Progenitor cell of endocrine pancreas (in vitro differentiated cells): ENCODE data around the gene SMIM5. TPM values are rescaled to one million over a fixed set of nuclear protein-coding genes. Genes with fewer than 3 reads are reported as not detected.

Experiments used
- DNase-seq: peaks from one replicate; pipeline ENCODE4 v3.0.0; 2021; ENCODE audit warnings: low spot score; ENCODE audit not compliant: unreplicated experiment
- H3K27ac Mint-ChIP-seq: 2 replicates; pipeline ENCODE4 v1.8.0; 2021; ENCODE audit warnings: mild to moderate bottlenecking, moderate library complexity, mixed read lengths
- H3K27me3 Mint-ChIP-seq: 2 replicates; pipeline ENCODE4 v1.8.0; 2021; ENCODE audit warnings: mixed read lengths
- H3K36me3 Mint-ChIP-seq: 2 replicates; pipeline ENCODE4 v1.8.0; 2022; ENCODE audit warnings: mixed read lengths; ENCODE audit not compliant: insufficient read depth
- H3K4me1 Mint-ChIP-seq: 2 replicates; pipeline ENCODE4 v1.8.0; 2021; ENCODE audit warnings: low read depth, mixed read lengths
- H3K4me3 Mint-ChIP-seq: 2 replicates; pipeline ENCODE4 v1.8.0; 2021; ENCODE audit warnings: low read depth, mild to moderate bottlenecking, moderate library complexity, mixed read lengths
- H3K9me3 Mint-ChIP-seq: 2 replicates; pipeline ENCODE4 v1.8.0; 2021; ENCODE audit warnings: low read depth, mixed read lengths
- CTCF ChIP-seq: fragments of 200-600 bp; sonication (generic); IDR thresholded peaks from one replicate; pipeline ENCODE4 v1.5.0; 2021; ENCODE audit warnings: antibody characterized with exemption, mild to moderate bottlenecking; ENCODE audit not compliant: unreplicated experiment
- total RNA-seq: library from RNA; stranded (reverse); gene quantifications from 2 replicates; pipeline ENCODE4 v1.2.1, GENCODE V29; 2021

The SMIM5 gene
- total RNA-seq, 1 donor from 2014 or later, result 4.4 TPM

- Mint-ChIP-seq H3K36me3 (peaks cover 17% of the 10 kb centered on the region), H3K4me1 (peaks cover 29% of the 10 kb centered on the region), H3K27me3 (no peaks in the 10 kb centered on the region), H3K27ac (peak overlapping the region; percentile 100), H3K9me3 (no peaks in the 10 kb centered on the region), H3K4me3 (no peak overlapping the region)
- no peak for TF ChIP-seq CTCF
- no peak for DNase-seq
Observed at GRCh38 chr17:75647921-75648320, 14.7 kb downstream of the SMIM5 start.

GRCh38 chr17:75649687-75650086 is 16.5 kb downstream of the SMIM5 start:
- no peak overlapping the region for H3K4me3 Mint-ChIP-seq
- H3K9me3 Mint-ChIP-seq, result no peaks in the 10 kb centered on the region
- no peaks in the 10 kb centered on the region for H3K27me3 Mint-ChIP-seq
- no peak for DNase-seq
- H3K4me1 Mint-ChIP-seq, result peaks cover 29% of the 10 kb centered on the region
- H3K36me3 Mint-ChIP-seq, result peaks cover 22% of the 10 kb centered on the region
- H3K27ac Mint-ChIP-seq, result peak overlapping the region; percentile 91
- TF ChIP-seq CTCF, result no peak

- Mint-ChIP-seq H3K4me3 (no peak overlapping the region), H3K9me3 (no peaks in the 10 kb centered on the region), H3K27ac (no peak overlapping the region), H3K27me3 (no peaks in the 10 kb centered on the region), H3K36me3 (peaks cover 22% of the 10 kb centered on the region), H3K4me1 (peaks cover 19% of the 10 kb centered on the region)
- no peak for DNase-seq
- no peak for TF ChIP-seq CTCF
Observed at GRCh38 chr17:75650874-75651273, 17.6 kb downstream of the SMIM5 start.

- H3K4me1 Mint-ChIP-seq, result peaks cover 8% of the 10 kb centered on the region
- peaks cover 27% of the 10 kb centered on the region for H3K36me3 Mint-ChIP-seq
- no peaks in the 10 kb centered on the region for H3K9me3 Mint-ChIP-seq
- no peaks in the 10 kb centered on the region for H3K27me3 Mint-ChIP-seq
- no peak for DNase-seq
- no peak overlapping the region for H3K4me3 Mint-ChIP-seq
- no peak overlapping the region for H3K27ac Mint-ChIP-seq
- no peak for TF ChIP-seq CTCF
Observed at GRCh38 chr17:75652341-75652740, 19.1 kb downstream of the SMIM5 start.

GRCh38 chr17:75652934-75653549 is 19.8 kb downstream of the SMIM5 start:
- H3K27ac Mint-ChIP-seq, result peak overlapping the region; percentile 90
- peaks cover 1% of the 10 kb centered on the region for H3K4me1 Mint-ChIP-seq
- H3K36me3 Mint-ChIP-seq, result peaks cover 27% of the 10 kb centered on the region
- H3K27me3 Mint-ChIP-seq, result no peaks in the 10 kb centered on the region
- DNase-seq, result no peak
- no peaks in the 10 kb centered on the region for H3K9me3 Mint-ChIP-seq
- no peak overlapping the region for H3K4me3 Mint-ChIP-seq
- TF ChIP-seq CTCF, result peak; percentile 75
